NCI-H345 treated with DMSO at 0.1 percent for 48 hours (cell line): Measurements from ENCODE around the gene SHISAL2A.

Experiments
- DNase-seq: peaks from one replicate; lab custom pipeline; 2025; ENCODE audit not compliant: unreplicated experiment; lab: John Stamatoyannopoulos, UW

Gene SHISAL2A

GRCh38 chr1:52615489-52616042 lies 17.4 kb upstream of the SHISAL2A start:
- no peak for DNase-seq

- DNase-seq, result no peak
Measured at GRCh38 chr1:52621950-52622349, 11.0 kb upstream of the SHISAL2A start.

DNA sequence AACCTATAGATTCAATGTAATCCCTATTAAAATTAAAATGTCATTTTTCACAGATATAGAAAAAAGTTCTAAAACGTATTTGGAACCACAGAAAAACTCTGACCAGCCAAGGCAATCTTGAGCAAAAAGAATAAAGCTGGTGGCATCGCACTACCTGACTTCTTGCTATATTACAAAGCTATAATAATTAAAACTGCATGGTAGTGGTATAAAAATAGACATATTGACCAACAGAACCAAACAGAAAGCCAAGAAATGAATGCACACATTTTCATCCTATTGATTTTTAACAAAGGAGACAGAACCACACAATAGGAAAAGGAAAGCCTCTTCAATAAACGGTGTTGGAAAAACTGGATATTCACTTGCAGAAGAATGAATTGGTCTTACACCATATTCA lies 9.2 kb upstream of the SHISAL2A start:
- DNase-seq, result no peak

GRCh38 chr1:52627028-52627427 lies 5.9 kb upstream of the SHISAL2A start:
- DNase-seq, result no peak

DNA sequence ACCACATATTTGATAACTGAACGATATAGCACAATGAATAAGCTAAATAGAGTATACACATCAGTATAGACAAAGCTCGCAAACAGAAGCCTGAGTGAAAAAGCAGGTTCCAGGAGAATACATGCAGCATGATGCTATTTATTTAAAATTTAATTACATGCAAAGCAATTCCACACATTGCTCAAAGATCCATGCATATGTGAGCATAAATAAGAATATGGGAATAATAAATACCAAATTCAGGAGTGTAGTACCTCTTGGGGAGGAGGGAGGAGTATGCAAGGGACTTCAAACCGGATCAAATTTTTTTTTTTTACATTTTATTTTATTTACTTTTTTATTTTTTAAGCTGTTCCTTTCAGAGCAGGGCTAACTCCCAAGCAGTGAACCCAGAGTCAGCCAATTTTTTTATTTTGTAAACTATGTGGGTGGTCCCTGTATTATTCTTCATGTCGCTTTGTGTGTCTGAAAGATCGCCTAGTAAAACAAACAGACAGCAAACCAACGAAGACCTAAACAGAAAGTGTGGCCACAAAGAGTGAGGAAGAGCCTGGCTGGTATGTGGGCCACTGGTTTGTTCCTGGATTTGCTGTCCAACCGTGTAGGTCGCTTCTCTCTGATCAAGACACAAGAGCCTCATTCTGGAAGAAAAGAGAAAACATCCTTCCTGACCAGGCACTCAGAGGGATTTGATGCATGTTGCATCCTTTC lies 4.2 kb upstream of the SHISAL2A start:
- no peak for DNase-seq

GRCh38 chr1:52629325-52629643 lies 3.7 kb upstream of the SHISAL2A start:
- no peak for DNase-seq

- no peak for DNase-seq
Measured at GRCh38 chr1:52629667-52630066, 3.3 kb upstream of the SHISAL2A start.

- DNase-seq, result no peak
Measured at GRCh38 chr1:52631759-52632331, 1.1 kb upstream of the SHISAL2A start.

DNA sequence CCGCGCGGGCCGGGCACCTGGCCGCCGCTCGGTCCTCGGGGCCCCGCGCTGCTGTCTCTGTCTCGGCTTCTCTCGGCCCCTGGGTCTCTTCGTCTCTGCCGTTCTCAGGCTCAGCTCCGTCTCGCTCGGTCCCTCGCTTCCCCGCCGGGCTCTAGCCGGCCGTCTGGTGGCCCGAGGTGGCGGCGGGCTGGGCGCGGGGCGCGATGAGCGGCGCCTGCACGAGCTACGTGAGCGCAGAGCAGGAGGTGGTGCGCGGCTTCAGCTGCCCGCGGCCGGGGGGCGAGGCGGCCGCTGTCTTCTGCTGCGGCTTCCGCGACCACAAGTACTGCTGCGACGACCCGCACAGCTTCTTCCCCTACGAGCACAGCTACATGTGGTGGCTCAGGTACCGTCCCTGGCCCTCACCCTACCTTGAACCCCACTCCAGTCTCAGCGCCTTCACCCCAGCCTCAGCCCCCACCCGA lies 355 bp downstream of the SHISAL2A start:
- DNase-seq, result no peak

DNA sequence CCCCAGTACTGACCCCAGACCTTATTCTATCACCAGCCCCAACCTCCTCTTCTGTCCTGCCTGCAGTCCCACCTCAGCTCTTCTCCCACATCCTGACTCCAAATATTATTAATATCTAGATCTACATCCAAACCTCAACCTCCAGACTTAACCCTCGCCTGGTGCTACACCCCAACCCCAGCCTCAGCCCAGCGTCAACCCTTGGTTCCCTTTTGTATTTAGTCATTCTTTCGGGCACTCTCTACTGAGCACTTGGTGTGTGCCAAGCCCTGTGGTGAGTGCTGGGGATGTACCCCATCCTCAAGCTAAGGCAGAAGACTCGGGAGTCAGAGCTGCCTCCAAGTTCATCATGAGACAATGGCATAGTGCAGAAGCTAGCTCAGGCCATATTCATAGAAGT lies 1.1 kb downstream of the SHISAL2A start:
- no peak for DNase-seq

DNA sequence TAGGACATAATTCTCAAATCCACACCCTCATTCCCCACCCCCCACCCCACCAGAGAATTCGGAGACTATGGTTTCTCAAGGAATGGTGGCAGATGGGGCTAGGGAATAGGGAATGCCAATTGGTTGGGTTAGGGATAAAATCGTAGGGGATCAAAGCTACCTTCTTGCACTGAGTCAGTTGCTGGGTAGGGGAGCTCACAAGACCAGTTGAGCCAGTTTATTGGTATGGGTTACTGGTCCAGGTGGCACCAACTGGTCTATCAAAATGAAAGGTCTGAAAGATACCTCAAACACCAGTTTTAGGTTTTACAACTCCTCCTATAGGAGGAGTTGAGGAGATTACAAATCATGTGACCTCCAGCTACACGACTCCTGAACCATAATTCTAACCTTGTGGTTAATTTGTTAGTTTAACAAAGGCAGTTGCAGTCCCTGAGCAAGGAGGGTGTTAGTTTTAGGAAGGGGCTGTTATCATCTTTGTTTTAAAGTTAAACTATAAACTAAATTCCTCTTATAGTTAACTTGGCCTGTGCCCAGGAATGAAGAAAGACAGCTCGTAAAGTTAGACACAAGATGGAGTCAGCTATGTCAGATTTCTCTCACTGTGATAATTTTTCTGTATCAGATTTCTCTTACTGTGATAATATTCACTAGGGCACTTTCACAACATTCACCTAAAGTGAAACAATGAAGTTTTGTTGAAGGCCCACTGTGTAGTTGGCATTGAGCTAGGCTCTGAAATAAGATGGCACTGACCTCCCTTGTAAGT lies 2.5 kb downstream of the SHISAL2A start:
- no peak for DNase-seq

GRCh38 chr1:52636721-52637695 lies 4.0 kb downstream of the SHISAL2A start:
- DNase-seq, result no peak

DNA sequence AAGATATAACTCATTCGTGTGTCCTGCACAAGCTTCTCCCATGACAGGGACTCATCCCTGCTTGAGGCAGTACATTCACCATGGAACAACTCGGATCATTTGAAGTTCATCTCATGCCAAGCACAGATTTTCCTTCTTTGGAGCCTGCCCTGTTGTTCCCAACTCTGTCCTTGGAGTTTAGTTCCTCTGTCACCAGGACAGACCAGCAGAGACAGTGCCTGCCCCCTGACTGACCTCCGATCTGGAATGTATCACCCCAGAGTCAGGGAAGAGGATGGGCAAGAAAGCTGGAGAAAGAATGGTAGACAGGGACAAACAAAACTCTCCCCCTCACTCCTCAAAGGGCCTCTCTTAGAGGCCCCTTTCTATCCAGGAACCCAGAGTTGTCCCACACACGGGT lies 5.0 kb downstream of the SHISAL2A start:
- no peak for DNase-seq

GRCh38 chr1:52640697-52641096 lies 7.7 kb downstream of the SHISAL2A start:
- DNase-seq, result no peak

- DNase-seq, result no peak
Measured at GRCh38 chr1:52641307-52641706, 8.3 kb downstream of the SHISAL2A start.

DNA sequence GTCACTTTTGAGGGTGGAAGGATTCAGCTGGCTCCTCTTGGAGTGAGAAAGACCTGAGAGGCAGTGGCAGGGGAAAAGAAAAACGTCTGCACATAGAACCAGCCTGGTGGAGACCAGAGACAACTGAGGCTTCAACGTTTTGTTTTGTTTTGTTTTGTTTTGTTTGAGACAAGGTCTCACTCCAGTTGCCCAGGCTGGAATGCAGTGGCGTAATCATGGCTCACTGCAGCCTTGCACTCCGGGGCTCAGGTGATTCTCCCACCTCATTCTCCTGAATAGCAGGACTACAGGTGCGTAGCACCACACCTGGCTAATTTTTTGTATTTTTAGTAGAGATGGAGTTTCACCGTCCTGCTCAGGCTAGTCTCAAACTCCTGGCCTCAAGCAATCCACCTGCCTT lies 12.3 kb downstream of the SHISAL2A start:
- DNase-seq, result no peak

GRCh38 chr1:52651904-52652303 lies 18.9 kb downstream of the SHISAL2A start:
- no peak for DNase-seq

GRCh38 chr1:52653207-52653849 lies 20.4 kb downstream of the SHISAL2A start:
- DNase-seq, result no peak

- DNase-seq, result no peak
Measured at GRCh38 chr1:52654063-52654462, 21.1 kb downstream of the SHISAL2A start.

GRCh38 chr1:52657702-52658101 lies 24.7 kb downstream of the SHISAL2A start:
- DNase-seq, result no peak
